ENCODE results near the gene MFF. TPM values are rescaled to one million over a fixed set of nuclear protein-coding genes. Genes with fewer than 3 reads are reported as not detected.

MFF gene
- total and polyA plus RNA-seq, 2 donors (not counting 3 experiments of a cell fraction or from before 2014, with no cell fraction given): 36.3 to 65.1 TPM

- H3K9me1 ChIP-seq (replicated peaks; ENCODE audit: control insufficient read depth, extremely low read depth, insufficient read depth, low read length): no peaks in the 10 kb centered on the region
- no peak for DNase-seq (ENCODE audit: low read depth, low spot score)
- no peak overlapping the region for H3K9ac ChIP-seq (replicated peaks; ENCODE audit: extremely low read depth, insufficient read depth, low read length)
- H3K27ac ChIP-seq (ENCODE audit: insufficient read depth, low read depth, low read length): no peak overlapping the region
- FAIRE-seq: no peak
- H3K9me3 ChIP-seq (replicated peaks; ENCODE audit: control insufficient read depth, insufficient read depth, low read length): no peaks in the 10 kb centered on the region
- ChIA-PET CTCF (interaction anchor here (0.8 kb wide), 1 partner anchor 16 kb away, joined by 3 read pairs; the partner anchor contains the start of gene MFF), POLR2A (no interaction called here)
- no peak overlapping the region for H3K4me2 ChIP-seq (ENCODE audit: insufficient read depth, low read length)
- H2AFZ ChIP-seq (ENCODE audit: low read depth, low read length): no peak overlapping the region
- H3K36me3 ChIP-seq (ENCODE audit: control insufficient read depth in 2 of 2, extremely low read depth in 1 of 2, insufficient read depth in 2 of 2, low read length in 2 of 2): peaks cover 3% of the 10 kb centered on the region in 2 experiments
- TF ChIP-seq FOS (IDR thresholded peaks at IDR 0.05; ENCODE audit: borderline replicate concordance, insufficient read depth, low read length) (no peak), EZH2 (IDR thresholded peaks at IDR 0.05; ENCODE audit: borderline replicate concordance, low read depth, low read length, severe bottlenecking) (no peak), JUN (IDR thresholded peaks at IDR 0.05; ENCODE audit: borderline replicate concordance, insufficient read depth, insufficient read length, low read depth) (no peak), CTCF (IDR thresholded peaks at IDR 0.05; ENCODE audit: extremely low read depth in 1 of 2, insufficient read depth in 1 of 2, low read depth in 1 of 2, low read length in 2 of 2) (no peak), GATA2 (IDR thresholded peaks at IDR 0.05; ENCODE audit: insufficient read depth, insufficient read length, low read depth, low read length) (no peak), MYC (IDR thresholded peaks at IDR 0.05; ENCODE audit: low read depth, low read length) (no peak), POLR2AphosphoS5 (IDR thresholded peaks at IDR 0.05; ENCODE audit: insufficient read depth, low read depth, low read length) (no peak), POLR2A (IDR thresholded peaks at IDR 0.05; ENCODE audit: low read depth, low read length) (no peak)
- TF ChIP-seq, protein P1, sequence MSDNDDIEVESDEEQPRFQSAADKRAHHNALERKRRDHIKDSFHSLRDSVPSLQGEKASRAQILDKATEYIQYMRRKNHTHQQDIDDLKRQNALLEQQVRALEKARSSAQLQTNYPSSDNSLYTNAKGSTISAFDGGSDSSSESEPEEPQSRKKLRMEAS (IDR thresholded peaks at IDR 0.05; ENCODE audit: insufficient read depth, insufficient read length): no peak
- no peak overlapping the region for H3K4me3 ChIP-seq (replicated peaks in 1 of 3; ENCODE audit: insufficient read depth in 1 of 3, low read depth in 1 of 3, low read length in 3 of 3)
- H3K4me1 ChIP-seq (ENCODE audit: control insufficient read depth, extremely low read depth, insufficient read depth, low read length): no peaks in the 10 kb centered on the region
- BruUV-seq (replicated peaks): no TSS peak
- no peaks in the 10 kb centered on the region for H3K79me2 ChIP-seq (ENCODE audit: control insufficient read depth, insufficient read depth, low read length)
- H4K20me1 ChIP-seq (replicated peaks; ENCODE audit: control insufficient read depth, extremely low read depth, insufficient read depth, low read length): no peaks in the 10 kb centered on the region
- H3K27me3 ChIP-seq (ENCODE audit: control insufficient read depth in 2 of 2, insufficient read depth in 2 of 2, low read length in 2 of 2): no peaks in the 10 kb centered on the region
- dilution Hi-C loops (cut with MboI; ENCODE audit: extremely low pct_ligation_motif_present, low sequenced_read_pairs): no loop called here
- intact Hi-C loops (cut with micrococcal nuclease): no loop called here
Observed at GRCh38 chr2:227341553-227341952, 16.5 kb downstream of the MFF start.

All from endothelial cell of umbilical vein (primary cell).